Left hindlimb (tissue), 1 donor: Measurements from ENCODE around the gene ZRANB3.
"Not testable (repeated sequence)": the region's sequence is repeated elsewhere in the genome, so short reads cannot be mapped to it uniquely, and the experiment has no call there.

ENCODE experiments used
- DNase-seq: peaks from one replicate; pipeline ENCODE4 v3.0.0-alpha.2; 2018

The ZRANB3 gene

DNA sequence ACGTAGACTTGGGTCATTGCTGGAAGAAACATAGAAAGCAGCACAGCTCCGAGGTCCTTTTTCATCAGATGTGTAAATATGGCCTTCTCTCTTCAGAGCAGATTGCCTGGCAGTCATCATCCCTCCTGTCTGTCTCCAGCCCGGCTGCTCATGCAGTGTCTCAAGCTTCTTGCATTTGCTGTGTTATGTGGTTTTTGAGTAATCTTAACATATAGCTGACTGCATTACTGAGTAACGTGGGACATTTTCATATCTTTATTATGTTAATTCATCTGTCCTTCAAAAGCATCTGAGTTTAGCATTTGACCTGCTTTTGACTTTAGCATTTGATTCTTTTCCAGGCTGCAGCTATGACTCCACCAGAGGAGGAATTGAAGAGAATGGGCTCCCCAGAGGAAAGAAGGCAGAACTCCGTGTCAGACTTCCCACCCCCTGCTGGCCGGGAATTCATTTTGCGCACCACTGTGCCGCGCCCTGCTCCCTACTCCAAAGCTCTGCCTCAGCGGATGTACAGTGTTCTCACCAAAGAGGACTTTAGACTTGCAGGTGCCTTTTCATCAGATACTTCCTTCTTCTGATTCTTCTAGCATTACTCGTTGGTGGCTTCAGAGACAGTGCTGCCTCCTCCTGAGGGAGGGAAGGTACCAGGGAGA lies 362.7 kb downstream of the ZRANB3 start:
- no peak for DNase-seq

DNA sequence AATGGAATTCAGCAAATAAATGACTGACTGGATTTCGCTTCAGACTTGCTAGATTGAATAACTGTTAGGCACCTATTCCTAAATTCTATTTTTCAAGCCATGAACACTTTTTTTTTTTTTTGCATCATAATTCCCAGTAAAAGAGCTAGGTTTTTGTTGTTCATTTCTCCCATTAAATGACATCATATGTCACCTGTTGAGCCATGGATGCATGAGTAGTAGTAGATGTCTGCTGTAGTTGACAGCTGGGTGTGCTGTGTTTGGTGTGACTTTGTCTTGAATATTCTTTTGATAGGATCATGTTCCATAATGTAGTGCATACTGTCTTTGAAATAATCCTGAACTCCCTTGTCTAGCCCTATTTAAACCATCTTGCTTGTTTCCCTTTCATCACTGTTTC lies 363.7 kb downstream of the ZRANB3 start:
- DNase-seq, result no peak

DNA sequence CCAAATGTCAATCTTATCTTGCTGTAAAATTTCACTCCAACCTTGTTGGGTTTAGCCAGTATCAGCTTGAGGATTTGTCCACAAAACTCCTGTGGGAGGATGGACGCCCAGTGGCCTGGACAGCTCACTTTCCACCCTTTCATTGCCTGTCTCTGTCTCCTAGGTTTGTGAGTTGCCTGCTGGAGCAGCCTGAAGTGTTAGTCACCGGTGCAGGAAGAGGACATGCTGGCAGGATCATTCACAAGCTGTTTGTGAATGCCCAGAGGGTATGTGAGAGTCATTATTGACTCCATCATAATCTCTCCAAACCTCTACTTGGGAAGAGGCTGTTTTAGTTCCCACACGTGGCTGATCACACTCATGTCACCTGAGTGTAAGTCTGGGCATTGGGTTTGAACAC lies 366.6 kb downstream of the ZRANB3 start:
- no peak for DNase-seq

- no peak for DNase-seq
Observed at GRCh38 chr2:135163901-135164300, 367.1 kb downstream of the ZRANB3 start.

DNA sequence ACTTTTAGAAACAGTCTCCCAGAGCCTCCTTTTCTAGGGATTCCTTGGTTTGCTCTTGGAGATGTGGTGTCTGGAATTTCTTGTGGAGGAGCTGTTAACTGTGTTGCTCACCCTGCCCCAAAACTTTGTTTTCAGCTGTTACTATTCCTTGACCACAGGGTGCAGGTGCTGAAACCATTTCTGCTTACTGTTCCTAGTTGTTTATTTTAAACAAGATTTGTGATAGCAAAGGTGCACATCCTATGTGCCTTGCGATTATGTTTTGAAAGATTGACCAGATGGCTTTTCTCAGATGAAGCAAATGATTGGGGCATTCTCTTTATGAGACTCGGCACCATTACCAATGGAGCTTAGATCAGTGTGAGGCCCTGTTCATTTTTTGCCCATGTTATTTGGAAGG lies 367.7 kb downstream of the ZRANB3 start:
- DNase-seq, result no peak

- DNase-seq, result no peak
Observed at GRCh38 chr2:135162786-135163185, 368.2 kb downstream of the ZRANB3 start.

- no peak for DNase-seq
Observed at GRCh38 chr2:135162377-135162776, 368.6 kb downstream of the ZRANB3 start.

DNA sequence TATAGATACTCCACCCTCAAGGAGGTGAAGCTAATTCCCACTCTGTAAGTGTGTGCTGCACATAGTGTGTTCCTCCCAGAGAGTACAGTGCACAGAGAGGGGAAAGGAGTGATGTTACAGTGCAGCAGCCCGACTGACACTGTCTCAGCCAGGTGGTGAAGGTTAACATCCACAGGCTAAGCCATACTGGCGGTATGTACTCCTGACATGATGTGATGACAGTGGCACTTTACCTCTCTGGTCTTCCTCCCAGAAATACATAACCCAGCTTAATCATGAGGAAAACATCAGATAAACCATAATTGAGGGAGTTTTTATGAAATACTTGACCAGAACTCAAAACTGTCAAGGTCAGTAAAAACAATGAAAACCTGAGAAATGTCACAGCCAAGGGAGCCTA lies 371.8 kb downstream of the ZRANB3 start:
- no peak for DNase-seq

DNA sequence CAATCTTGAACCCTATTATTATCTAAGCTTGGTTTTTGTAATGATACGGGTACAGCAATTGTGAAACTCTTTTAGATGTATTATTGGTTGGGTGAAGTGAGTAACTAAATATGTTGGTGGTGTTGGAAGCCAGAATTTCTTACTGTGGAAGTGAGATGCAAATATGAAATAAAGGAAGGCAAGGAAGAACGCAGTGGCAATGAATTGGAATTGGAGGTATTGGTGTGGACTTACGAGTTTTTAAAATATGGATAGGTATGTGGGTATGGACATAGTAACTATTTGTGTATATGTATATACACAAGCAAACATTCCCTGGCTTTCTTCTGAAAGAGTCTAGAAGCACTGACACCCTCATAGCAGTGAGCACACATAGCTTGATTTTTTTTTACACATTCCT lies 373.2 kb downstream of the ZRANB3 start:
- DNase-seq, result no peak

DNA sequence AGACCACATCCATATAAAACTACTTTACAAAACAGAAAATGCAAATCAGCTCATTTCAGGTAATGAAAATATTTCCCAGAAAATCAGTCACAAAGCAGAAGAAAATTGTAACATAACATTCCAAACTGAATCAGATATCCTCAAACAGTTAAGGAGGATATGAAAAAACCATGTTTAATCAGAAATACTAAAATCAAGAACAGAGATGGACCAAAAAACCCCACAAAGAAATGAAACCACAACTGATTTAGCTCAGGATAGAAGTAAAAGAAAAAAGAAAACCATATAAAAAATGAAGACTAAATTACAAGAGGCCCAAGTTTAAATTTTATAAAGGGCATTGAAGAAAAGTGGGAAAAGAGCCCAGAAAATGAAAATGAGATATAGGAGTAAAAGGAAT lies 376.1 kb downstream of the ZRANB3 start:
- DNase-seq, result no peak

GRCh38 chr2:135152361-135152760 lies 378.7 kb downstream of the ZRANB3 start:
- DNase-seq, result no peak

DNA sequence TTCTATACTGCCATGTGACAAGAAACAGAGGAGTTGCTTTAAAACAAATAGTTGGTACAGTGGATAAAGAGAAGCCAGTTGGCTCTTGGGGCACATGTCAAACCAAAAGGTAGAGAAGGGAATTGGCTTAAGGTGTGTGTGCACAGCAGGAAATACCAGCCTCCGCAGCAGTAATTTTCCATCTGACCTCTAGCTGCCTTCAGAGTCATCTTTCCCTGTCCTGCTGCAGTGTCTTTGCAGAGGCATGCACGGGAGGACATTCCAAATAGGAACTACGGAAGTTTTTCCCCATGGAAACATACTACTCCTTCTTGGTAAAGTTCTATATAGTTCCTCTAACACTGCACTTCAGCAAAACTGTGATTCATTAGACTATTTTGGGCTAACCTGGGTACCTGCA lies 379.4 kb downstream of the ZRANB3 start:
- DNase-seq, result no peak

DNA sequence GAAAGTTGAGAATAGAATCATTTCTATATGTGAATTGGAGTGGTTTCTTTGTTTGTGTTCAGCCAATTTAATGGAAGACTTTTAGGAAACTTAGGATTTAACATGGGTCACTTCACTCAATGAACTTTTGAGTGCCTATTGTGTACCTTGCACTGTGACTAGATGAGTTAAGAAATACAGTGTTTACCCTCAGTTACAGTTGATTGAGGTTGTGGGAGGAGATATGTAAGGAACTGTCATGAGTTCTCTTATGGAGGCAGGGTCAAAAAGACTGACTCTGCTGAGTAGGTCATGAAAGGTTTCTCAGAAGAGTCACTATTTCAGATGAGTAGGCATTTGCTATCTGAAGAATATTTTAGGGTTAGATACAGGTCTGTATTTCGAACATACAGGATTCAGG lies 380.3 kb downstream of the ZRANB3 start:
- DNase-seq, result no peak

DNA sequence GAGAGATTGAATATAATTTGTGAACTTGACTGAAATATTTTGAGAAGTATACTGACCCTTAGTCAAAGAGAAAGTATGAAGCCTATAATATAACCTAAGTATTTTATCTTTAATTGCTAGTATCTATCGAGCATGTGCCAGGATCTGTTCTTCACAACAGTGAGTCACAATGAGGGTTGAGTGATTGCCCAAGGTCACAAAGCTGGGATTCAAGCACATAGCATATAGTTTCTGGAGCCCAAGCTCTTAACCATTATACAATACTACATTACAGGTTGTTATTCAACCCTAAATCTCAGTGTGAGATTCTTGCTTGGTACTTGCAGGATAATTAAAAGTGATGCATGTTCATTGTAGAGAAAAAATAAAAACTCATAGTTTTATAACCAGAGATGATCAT lies 381.8 kb downstream of the ZRANB3 start:
- no peak for DNase-seq

- no peak for DNase-seq
Observed at GRCh38 chr2:135144343-135144742, 386.7 kb downstream of the ZRANB3 start.

DNA sequence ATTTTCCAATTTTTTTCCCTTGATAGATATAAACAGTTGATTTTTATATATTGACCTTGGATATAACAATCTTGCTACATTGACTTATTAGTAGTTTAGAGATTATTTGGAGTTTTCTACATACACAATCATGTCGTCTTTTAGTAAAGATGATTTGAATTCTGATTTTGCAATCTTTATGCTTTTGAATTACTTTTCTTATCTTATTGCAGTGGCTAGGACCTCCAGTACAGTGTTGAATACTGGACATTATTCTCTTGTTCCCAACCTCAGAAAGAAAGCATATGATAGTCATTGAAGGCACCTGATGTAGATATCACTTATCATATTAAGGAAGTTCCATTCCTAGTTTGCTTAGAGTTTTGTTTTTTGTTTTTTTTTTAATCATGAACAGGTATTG lies 388.7 kb downstream of the ZRANB3 start:
- no peak for DNase-seq

- no peak for DNase-seq
Observed at GRCh38 chr2:135140606-135141005, 390.4 kb downstream of the ZRANB3 start.

GRCh38 chr2:135132314-135132713 lies 398.7 kb downstream of the ZRANB3 start:
- DNase-seq, result no peak

GRCh38 chr2:135130751-135131150 lies 400.3 kb downstream of the ZRANB3 start:
- no peak for DNase-seq

DNA sequence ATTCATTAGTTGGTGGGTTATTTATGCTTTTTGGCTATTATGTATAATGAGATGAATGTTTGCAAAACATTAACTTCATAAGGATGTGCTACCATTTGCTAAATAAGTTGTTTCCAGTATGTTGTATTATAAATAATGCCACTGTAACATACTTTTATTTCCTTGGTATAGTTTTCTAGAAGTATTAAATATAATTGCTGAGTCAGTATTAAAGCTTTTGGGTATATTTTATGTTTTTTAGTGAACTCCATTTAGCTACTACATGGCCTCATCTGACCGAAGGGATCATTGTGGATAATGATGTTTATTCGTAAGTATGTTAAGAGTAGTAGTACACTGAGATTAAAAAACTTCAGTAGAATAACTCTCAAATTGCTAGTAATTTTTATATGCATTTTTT lies 405.1 kb downstream of the ZRANB3 start:
- DNase-seq, result no peak

DNA sequence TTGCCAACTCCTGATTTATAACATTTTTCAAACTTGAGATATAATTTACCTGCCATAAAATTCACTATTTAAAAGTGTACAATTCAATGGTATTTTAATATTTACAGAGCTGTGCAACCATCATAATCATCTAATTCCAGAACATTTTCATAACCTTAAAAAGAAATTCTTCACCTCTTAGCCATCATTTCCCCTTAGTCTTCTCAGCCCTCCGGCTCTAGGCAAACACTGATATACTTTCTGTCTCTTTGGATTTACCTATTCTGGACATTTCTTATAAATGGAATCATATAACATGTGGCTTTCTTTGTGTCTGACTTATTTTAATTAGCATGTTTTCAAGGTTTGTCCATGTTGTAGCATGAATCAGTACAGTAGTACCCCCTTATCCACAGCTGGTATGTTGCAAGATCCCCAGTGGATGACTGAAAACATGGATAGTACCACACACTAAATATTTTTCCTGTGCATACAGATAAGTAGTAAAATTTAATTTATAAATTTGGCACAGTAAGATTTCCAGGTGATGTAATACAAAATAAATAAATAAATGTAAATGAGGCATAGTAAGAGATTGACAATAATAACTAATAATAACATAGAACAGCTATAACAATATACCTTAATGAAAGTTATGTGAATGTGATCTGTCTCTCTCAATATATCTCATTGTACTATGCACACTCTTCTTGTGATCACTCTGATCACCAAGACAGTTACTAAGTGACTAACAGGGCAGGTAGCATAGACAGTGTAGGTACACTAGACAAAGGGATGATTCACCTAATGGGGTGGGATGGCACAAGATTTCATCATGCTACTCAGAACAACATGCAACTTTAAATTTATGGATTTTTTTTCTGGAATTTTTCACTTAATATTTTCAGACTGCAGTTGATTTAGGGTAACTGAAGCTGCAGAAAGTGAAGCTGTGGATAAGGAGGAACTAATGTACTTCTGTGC lies 405.8 kb downstream of the ZRANB3 start:
- DNase-seq, result no peak

DNA sequence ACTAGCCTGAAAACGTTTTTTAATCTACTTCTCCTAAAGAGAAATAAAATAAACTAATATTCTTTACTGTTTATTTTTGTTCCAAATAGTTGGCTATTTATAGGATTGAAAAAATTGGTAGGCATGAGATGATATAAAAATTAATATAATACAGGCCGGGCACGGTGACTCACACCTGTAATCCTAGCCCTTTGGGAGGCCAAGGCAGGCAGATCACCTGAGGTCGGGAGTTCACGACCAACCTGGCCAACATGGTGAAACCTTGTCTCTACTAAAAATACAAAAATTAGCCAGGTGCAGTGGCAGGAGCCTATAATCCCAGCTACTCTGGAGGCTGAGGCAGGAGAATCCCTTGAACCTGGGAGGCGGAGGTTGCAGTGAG lies 409.4 kb downstream of the ZRANB3 start:
- not testable (repeated sequence) for DNase-seq

- DNase-seq, result no peak
Observed at GRCh38 chr2:135121016-135121657, 409.9 kb downstream of the ZRANB3 start.

DNA sequence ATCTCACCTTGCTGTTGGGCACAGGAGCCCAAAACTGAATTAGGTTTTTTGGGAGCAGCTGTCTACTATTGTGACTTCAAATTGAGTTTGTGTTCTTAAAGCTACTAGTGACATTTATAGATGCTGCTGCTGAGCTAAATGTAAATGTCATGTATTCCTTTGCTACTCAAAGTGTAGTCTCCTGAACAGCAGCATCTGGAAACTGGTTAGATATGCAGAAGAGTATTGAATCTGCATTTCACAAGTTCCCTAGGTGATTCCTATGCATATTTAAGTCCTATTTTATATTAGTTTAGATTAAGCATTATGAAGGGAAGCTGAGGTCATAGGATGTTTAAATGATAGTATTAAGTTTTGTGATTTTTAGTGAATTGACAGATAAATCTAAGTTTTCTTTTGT lies 411.4 kb downstream of the ZRANB3 start:
- no peak for DNase-seq
